ENCODE measurements around the gene TNFRSF11A.

The TNFRSF11A gene

DNA sequence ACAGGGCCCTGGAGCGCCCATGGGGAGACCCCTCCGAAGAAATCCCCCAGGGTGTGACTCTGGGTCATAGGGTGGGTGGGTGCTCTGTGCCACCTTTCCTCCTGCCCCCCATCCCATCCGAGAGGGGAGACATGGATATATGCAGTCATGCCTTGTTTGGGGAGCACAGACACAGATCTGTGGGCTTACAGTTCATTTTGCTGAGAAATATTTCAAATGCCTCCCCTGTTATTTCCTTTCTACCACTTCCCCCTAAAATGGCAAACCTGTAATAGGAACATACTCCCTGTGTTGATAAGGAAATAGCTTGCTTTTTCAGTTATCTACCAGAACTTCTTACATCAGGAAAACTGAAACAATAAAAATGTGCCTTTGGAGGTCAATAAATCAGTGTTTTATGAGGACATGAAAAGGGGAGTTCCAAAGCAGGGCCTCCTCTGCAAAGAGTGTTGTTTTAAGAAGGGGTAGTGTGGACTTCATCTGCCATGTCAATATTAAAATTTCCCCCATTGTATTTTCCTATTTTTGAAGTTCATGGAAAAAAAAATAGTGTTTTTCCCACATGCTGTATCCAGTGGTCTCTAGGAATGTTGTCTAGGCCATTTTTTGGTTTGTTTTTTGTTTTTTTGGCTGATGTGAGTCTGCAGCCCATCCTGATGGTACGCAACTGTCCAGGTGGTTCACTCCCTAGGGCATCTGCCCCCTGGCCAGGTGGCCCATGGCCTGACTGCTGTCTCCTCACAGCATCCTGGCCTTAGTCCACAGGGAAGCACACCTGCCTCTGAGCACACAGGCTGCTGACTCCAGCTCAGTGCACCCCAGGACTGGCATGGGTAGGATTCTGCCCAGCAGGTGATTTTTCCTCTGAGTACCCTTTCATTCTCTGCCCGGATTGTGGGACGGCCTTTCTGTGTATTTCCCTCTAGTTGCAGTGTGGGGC is 3.7 kb downstream of the TNFRSF11A start:
- Histone ChIP-seq H3K79me1 (ENCODE audit: low read depth, low read length) (no peaks in the 10 kb centered on the region), H3K27me3 (ENCODE audit: control insufficient read depth in 3 of 3, insufficient read depth in 3 of 3, low read depth in 1 of 3, low read length in 3 of 3) (peaks cover 9 to 85% (median 38%) of the 10 kb centered on the region in 3 experiments), H3K4me2 (ENCODE audit: insufficient read depth, low read length, poor library complexity, severe bottlenecking) (no peak overlapping the region), H3K4ac (ENCODE audit: low read length) (no peak overlapping the region), H3K23ac (ENCODE audit: low read depth, low read length, poor library complexity) (peak overlapping the region; percentile 5), H3K18ac (ENCODE audit: low read length) (no peak overlapping the region), H3K9me3 (replicated peaks in 1 of 2; ENCODE audit: control insufficient read depth in 2 of 2, insufficient read depth in 1 of 2, low read depth in 1 of 2, low read length in 2 of 2) (no peaks in the 10 kb centered on the region), H4K91ac (ENCODE audit: low read depth, low read length, poor library complexity) (no peak overlapping the region), H2AFZ (ENCODE audit: low read length) (no peak overlapping the region), H3K4me3 (ENCODE audit: low read length in 2 of 2) (peak overlapping the region in 1 of 2 donors; percentile 47), H3K36me3 (replicated peaks in 1 of 2; ENCODE audit: control insufficient read depth in 2 of 2, insufficient read depth in 2 of 2, low read length in 2 of 2) (no peaks in the 10 kb centered on the region), H3K4me1 (ENCODE audit: control insufficient read depth in 2 of 2, insufficient read depth in 1 of 2, low read depth in 1 of 2, low read length in 2 of 2) (peaks cover 7% of the 10 kb centered on the region in 2 donors), H3K9ac (ENCODE audit: low read depth, low read length, poor library complexity) (no peak overlapping the region), H4K8ac (ENCODE audit: low read depth, low read length) (no peak overlapping the region), H2BK120ac (ENCODE audit: low read depth, low read length) (no peak overlapping the region), H2BK12ac (ENCODE audit: low read length) (no peak overlapping the region), H2BK5ac (ENCODE audit: low read length) (no peak overlapping the region), H3K27ac (replicated peaks; ENCODE audit: low read length) (no peak overlapping the region), H2BK15ac (ENCODE audit: low read length) (no peak overlapping the region), H3K14ac (ENCODE audit: low read length) (no peak overlapping the region), H2AK5ac (ENCODE audit: low read depth, low read length) (no peak overlapping the region)
- no peak for DNase-seq (ENCODE audit: low spot score)
- WGBS, 2 donors (ENCODE audit: extremely low coverage in 2 of 2, insufficient read length in 2 of 2, insufficient replicate concordance in 1 of 2): no CpG with 5 or more reads among the region's 6 CpGs

DNA sequence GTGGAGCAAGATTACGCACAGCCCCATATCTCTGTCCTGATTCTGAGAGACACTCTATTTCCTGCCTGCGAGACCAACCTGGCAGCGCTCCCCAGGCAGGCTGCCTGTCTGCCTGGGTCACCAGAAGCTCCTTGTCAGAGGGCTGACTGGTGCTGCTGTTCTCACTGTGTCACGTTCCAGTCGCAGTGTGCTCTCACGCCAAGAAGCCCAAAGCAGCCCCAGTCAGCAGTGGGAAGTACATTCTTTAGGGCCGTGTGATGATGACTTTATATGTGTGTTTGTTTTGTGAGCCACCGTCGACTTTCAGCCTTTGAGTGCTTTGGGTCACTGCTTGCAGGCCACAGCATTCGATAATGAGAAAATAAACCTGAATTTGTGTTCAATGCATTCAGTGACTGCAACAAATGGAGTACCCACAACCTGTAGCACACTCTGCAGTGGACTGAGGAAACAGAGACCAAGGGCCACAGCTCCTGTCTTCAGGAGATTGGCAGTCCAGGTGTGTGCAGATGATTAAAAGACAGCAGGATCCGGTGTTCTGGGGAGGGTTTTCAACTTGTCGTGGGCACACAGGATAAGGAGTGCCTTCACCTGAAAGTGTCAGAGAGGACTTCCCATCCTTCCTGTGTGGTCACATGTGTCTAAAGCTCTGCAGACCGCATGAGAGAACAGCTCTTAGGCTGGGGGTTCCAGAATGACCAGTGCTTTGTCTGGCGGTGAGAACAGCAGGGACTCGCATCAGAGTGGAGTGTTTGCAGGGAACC is 4.8 kb downstream of the TNFRSF11A start:
- peaks cover 9 to 75% (median 28%) of the 10 kb centered on the region in 3 experiments for H3K27me3 ChIP-seq (ENCODE audit: control insufficient read depth in 3 of 3, insufficient read depth in 3 of 3, low read depth in 1 of 3, low read length in 3 of 3)
- no peaks in the 10 kb centered on the region for H3K9me3 ChIP-seq (replicated peaks in 1 of 2; ENCODE audit: control insufficient read depth in 2 of 2, insufficient read depth in 1 of 2, low read depth in 1 of 2, low read length in 2 of 2)

DNA sequence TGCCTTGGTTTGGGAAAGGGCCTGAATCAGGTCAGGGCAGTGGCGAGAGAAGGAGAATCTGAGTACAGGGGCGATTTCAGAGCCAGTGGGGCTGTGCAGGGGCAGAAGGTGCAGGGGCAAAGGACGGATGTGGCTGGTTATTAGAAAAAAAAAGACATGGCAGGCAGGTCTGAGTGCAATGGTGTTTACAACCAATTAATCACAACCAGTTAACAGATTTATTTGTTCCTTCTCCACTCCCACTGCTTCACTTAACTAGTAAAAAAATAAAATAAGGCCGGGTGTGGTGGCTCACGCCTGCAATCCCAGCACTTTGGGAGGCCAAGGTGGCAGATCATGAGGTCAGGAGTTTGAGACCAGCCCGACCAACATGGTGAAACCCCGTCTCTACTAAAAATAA is 5.5 kb downstream of the TNFRSF11A start:
- Histone ChIP-seq H3K27me3 (ENCODE audit: control insufficient read depth in 3 of 3, insufficient read depth in 3 of 3, low read depth in 1 of 3, low read length in 3 of 3) (peaks cover 5 to 73% (median 22%) of the 10 kb centered on the region in 3 experiments), H3K4me2 (ENCODE audit: insufficient read depth, low read length, poor library complexity, severe bottlenecking) (no peak overlapping the region), H3K9me3 (replicated peaks in 1 of 2; ENCODE audit: control insufficient read depth in 2 of 2, insufficient read depth in 1 of 2, low read depth in 1 of 2, low read length in 2 of 2) (no peaks in the 10 kb centered on the region), H3K79me1 (ENCODE audit: low read depth, low read length) (no peaks in the 10 kb centered on the region), H3K9ac (ENCODE audit: low read depth, low read length, poor library complexity) (no peak overlapping the region), H3K4ac (ENCODE audit: low read length) (no peak overlapping the region), H3K23ac (ENCODE audit: low read depth, low read length, poor library complexity) (no peak overlapping the region), H2BK120ac (ENCODE audit: low read depth, low read length) (no peak overlapping the region), H4K91ac (ENCODE audit: low read depth, low read length, poor library complexity) (no peak overlapping the region), H3K18ac (ENCODE audit: low read length) (no peak overlapping the region), H3K4me1 (ENCODE audit: control insufficient read depth in 2 of 2, insufficient read depth in 1 of 2, low read depth in 1 of 2, low read length in 2 of 2) (peaks cover 4 to 6% of the 10 kb centered on the region in 2 donors), H2BK5ac (ENCODE audit: low read length) (no peak overlapping the region), H3K27ac (replicated peaks; ENCODE audit: low read length) (no peak overlapping the region), H2AK5ac (ENCODE audit: low read depth, low read length) (no peak overlapping the region), H4K8ac (ENCODE audit: low read depth, low read length) (no peak overlapping the region), H3K36me3 (replicated peaks in 1 of 2; ENCODE audit: control insufficient read depth in 2 of 2, insufficient read depth in 2 of 2, low read length in 2 of 2) (no peaks in the 10 kb centered on the region), H2BK12ac (ENCODE audit: low read length) (no peak overlapping the region), H3K4me3 (ENCODE audit: low read length in 2 of 2) (no peak overlapping the region), H2AFZ (ENCODE audit: low read length) (no peak overlapping the region), H2BK15ac (ENCODE audit: low read length) (no peak overlapping the region), H3K14ac (ENCODE audit: low read length) (no peak overlapping the region)
- no CpG with 5 or more reads among the region's 7 CpGs for WGBS, 2 donors (ENCODE audit: extremely low coverage in 2 of 2, insufficient read length in 2 of 2, insufficient replicate concordance in 1 of 2)
- no peak for DNase-seq (ENCODE audit: low spot score)

More for the DNA sequence above, 4.8 kb downstream of the TNFRSF11A start:
- H2BK15ac ChIP-seq (ENCODE audit: low read length): no peak overlapping the region
- no peaks in the 10 kb centered on the region for H3K36me3 ChIP-seq (replicated peaks in 1 of 2; ENCODE audit: control insufficient read depth in 2 of 2, insufficient read depth in 2 of 2, low read length in 2 of 2)
- H4K8ac ChIP-seq (ENCODE audit: low read depth, low read length): no peak overlapping the region
- H3K4me3 ChIP-seq (ENCODE audit: low read length in 2 of 2): no peak overlapping the region
- WGBS, 2 donors (ENCODE audit: extremely low coverage in 2 of 2, insufficient read length in 2 of 2, insufficient replicate concordance in 1 of 2): no CpG with 5 or more reads among the region's 15 CpGs
- H2AK5ac ChIP-seq (ENCODE audit: low read depth, low read length): no peak overlapping the region
- no peak overlapping the region for H2BK12ac ChIP-seq (ENCODE audit: low read length)
- no peaks in the 10 kb centered on the region for H3K79me1 ChIP-seq (ENCODE audit: low read depth, low read length)
- no peak overlapping the region for H2AFZ ChIP-seq (ENCODE audit: low read length)
- H3K4me2 ChIP-seq (ENCODE audit: insufficient read depth, low read length, poor library complexity, severe bottlenecking): no peak overlapping the region
- DNase-seq (ENCODE audit: low spot score): no peak
- H2BK120ac ChIP-seq (ENCODE audit: low read depth, low read length): no peak overlapping the region
- H3K4me1 ChIP-seq (ENCODE audit: control insufficient read depth in 2 of 2, insufficient read depth in 1 of 2, low read depth in 1 of 2, low read length in 2 of 2): peaks cover 6 to 7% of the 10 kb centered on the region in 2 donors
- H2BK5ac ChIP-seq (ENCODE audit: low read length): no peak overlapping the region
- no peak overlapping the region for H3K27ac ChIP-seq (replicated peaks; ENCODE audit: low read length)
- no peak overlapping the region for H3K14ac ChIP-seq (ENCODE audit: low read length)
- no peak overlapping the region for H3K18ac ChIP-seq (ENCODE audit: low read length)
- H3K4ac ChIP-seq (ENCODE audit: low read length): no peak overlapping the region
- no peak overlapping the region for H4K91ac ChIP-seq (ENCODE audit: low read depth, low read length, poor library complexity)
- no peak overlapping the region for H3K23ac ChIP-seq (ENCODE audit: low read depth, low read length, poor library complexity)
- H3K9ac ChIP-seq (ENCODE audit: low read depth, low read length, poor library complexity): no peak overlapping the region

Measured in neuronal stem cell (in vitro differentiated cells).